Inferior parietal cortex (tissue), 1 donor: ENCODE results near the gene CAPSL.
"Not testable (repeated sequence)": the region's sequence is repeated elsewhere in the genome, so short reads cannot be mapped to it uniquely, and the experiment has no call there.

Experiments used
- DNase-seq: peaks from one replicate; pipeline ENCODE4 v3.0.0-alpha.2; 2016; ENCODE audit errors: extremely low spot score

Gene CAPSL

GRCh38 chr5:35876922-35877321 lies 61.5 kb downstream of the CAPSL start:
- DNase-seq = no peak

DNA sequence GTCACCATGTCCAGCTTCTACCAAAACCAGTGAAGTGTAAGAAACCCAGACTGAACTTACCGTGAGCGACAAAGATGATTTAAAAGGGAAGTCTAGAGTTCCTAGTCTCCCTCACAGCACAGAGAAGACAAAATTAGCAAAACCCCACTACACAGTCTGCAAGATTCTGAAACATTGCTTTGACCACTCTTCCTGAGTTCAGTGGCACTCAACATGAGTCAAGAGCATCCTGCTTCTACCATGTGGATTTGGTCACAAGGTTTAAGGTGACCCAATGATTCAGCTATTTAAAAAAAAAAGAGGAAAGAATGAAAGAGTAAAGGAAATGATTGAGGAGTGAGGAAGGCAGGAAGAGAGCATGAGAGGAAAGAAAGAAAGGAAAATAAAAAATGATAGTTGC lies 62.0 kb downstream of the CAPSL start:
- no peak for DNase-seq

- no peak for DNase-seq
These were observed 67.8 kb downstream of the CAPSL start for GRCh38 chr5:35870605-35871004.

DNA sequence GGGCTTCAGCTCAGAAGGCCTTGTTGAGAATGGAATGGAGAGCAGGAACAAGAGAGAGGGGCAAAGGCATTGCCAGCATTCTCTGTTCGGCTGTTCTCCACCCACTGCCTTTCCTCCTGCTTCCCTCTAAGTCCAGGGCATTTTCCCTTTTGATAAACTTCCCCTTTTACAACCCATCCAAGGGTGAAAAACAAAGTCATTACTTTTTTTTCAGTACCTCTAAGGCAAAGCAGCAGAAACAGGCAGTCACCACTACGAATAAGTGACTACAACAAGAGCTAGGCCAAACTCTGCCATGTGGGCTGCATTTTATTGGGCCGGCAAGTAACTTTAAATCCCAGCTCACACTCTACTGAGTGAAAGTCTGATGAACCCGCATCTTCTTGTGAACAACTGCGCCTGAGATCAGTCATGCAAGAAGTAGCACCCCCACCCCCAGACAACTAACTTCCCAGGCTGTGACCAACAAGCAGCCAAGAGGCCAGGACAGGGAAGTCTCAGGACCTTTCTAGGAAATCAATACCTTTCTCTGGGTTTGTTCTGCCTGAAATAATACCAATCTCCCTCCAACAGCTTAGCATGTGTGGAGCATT lies 68.6 kb downstream of the CAPSL start:
- DNase-seq = no peak

DNA sequence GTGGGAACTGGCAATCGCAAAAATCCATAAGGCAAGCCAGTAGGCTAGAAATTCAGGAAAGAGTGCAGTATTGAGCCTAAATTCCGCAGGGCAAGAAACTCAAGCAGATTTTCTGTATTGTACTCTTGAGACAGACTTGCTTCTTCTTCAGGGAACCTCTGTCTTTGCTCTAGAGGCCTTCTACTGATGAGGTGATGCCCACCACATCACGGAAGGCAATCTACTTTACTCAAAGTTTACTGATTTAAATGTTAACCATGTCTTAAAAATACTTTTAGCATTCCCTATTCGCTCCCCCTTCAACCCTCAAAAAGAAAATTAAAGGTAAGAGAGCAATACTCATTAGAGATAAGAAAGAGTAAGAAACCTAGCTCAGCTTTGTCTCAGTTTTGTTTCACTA lies 70.4 kb downstream of the CAPSL start:
- no peak for DNase-seq

- no peak for DNase-seq
These were observed 75.3 kb downstream of the CAPSL start for GRCh38 chr5:35863159-35863558.

DNA sequence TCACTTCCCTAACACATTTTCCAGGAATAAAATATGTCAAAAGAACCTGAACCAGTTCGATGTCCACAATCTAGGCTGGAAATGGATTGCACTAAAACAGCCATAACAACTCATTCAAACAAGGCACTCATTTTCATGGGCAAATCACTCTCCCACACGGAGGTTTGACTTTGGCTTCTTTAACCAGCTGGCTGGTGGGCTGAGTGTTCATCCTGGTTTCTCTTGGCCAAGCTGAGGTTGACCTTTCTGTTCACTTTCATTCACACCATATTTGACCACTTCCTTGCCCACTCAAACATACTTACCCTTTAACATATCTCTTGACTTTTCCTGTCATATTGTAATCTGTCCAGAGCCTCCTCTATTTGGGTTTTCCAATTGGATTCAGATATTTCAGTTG lies 76.3 kb downstream of the CAPSL start:
- DNase-seq = no peak

- DNase-seq = no peak
These were observed 76.7 kb downstream of the CAPSL start for GRCh38 chr5:35861718-35862117.

GRCh38 chr5:35860686-35861085 lies 77.7 kb downstream of the CAPSL start:
- DNase-seq = no peak

- no peak for DNase-seq
These were observed 79.2 kb downstream of the CAPSL start for GRCh38 chr5:35859101-35859661.

DNA sequence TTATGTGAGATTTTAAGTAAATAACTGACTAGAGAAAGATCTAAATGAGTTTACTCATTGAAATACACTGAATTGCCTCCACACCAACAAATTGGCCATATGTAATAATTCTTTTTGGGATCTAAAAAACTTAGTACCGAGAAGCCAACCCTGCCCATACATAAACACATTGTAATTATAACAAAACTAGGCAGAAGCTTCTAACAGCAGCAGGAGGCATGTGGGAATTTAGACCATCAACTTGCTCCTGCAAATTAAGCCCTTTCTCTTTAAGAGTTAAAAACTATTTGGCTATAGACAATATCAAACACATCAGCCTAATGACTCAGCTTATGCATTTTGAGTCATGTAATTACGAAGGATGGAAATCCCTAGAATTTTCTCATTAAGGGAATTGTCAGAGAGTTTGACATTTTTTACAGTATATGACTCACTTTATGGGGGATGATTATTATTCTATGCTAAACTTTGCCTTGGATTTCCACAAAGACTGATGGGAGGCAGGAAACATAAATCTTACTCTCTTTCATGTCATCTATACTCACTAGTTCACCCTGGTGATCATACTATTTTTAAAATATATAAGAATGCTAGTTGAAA lies 80.7 kb downstream of the CAPSL start:
- no peak for DNase-seq

DNA sequence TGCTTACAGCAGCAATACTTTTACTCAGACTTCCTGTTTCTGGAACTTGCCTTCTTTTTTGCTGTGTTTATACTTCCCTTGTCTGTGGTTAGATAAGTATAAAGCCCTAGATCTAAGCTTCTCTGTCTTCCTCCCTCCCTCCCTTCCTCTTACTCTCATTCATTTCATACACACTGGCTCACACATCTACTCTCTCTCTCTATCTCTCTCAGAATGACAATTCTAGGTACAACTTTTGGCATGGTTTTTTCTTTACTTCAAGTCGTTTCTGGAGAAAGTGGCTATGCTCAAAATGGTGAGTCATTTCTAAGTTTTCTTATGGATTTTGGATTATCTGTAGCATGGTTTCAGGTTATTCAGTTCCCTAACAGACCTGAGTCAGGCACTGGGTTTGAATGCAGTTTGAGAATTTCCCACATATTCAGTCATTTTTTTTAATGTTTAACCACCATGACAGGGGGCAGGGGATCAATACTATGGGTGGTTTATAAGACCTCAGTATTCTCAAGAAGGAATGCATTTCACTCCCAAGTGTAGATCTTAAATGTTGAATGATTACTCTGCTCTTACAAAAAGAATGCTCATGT lies 81.6 kb downstream of the CAPSL start, which contains the start of gene IL7R:
TSS of gene IL7R (plus strand) at position 127 of the 587 bp plus-strand sequence. CDS start at position 214, 87 bp downstream.
- no peak for DNase-seq

DNA sequence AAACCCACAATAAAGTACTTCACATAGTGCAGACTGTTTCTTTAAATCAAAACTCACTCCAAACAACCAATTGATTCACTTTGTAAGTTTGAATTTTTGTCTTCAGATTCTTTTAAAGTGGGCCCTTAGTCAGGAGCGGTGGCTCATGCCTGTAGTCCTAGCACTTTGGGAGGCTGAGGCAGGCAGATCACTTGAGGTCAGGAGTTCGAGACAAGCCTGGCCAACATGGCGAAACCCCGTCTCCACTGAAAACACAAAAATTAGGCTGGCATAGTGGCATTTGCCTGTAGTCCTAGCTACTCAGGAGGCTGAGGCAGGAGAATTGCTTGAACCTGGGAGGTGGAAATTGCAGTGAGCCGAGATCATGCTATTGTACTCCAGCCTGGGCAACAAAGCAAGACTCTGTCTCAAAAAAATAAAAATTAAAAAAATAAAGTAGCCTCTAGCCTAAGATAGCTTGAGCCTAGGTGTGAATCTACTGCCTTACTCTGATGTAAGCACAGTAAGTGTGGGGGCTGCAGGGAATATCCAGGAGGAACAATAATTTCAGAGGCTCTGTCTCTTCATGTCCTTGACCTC lies 82.1 kb downstream of the CAPSL start:
- DNase-seq = not testable (repeated sequence)

- no peak for DNase-seq
These were observed 83.2 kb downstream of the CAPSL start for GRCh38 chr5:35855187-35855586.
